NCI-H146 (cell line): ENCODE results near the gene CHRNA7.
"Not testable (repeated sequence)": the region's sequence is repeated elsewhere in the genome, so short reads cannot be mapped to it uniquely, and the experiment has no call there.

Experiments used
- DNase-seq: peaks from one replicate; lab custom pipeline; 2025; lab: John Stamatoyannopoulos, UW

CHRNA7 gene

DNA sequence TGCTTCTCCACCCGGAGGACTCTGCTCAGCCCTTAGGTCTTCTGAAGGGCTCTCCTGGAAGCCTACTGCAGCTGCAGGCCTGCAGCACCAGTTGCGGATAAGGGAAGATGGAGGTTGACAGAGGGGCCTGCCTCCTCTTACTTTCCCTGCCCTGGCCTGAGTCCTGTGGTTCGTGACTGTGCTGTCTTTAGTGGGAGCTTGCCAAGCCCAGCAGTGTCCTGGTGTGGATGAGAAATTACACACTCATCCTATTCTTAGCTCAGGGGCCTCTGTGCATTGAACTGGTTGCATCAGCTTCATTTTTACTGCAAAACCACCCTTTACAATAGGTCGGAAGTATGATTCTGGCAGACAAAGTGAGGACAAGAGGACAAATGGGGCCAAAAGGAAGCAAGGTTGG lies 163.5 kb downstream of the CHRNA7 start:
- not testable (repeated sequence) for DNase-seq

DNA sequence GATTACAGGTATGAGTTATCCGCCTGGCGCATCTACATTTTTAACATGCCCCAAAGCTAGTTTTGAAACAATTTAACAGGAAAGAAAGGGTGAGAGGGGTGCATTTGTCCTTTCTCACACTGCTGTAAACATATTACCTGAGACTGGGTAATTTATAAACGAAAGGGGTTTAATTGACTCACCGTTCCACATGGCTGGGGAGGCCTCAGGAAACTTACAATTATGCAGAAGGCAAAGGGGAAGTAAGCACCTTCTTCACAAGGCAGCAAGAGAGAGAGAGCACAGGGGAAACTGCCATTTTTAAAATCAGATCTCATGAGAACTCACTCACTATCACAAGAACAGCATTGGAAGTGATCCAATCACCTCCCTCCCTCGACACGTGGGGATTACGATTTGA lies 165.9 kb downstream of the CHRNA7 start:
- not testable (repeated sequence) for DNase-seq

DNA sequence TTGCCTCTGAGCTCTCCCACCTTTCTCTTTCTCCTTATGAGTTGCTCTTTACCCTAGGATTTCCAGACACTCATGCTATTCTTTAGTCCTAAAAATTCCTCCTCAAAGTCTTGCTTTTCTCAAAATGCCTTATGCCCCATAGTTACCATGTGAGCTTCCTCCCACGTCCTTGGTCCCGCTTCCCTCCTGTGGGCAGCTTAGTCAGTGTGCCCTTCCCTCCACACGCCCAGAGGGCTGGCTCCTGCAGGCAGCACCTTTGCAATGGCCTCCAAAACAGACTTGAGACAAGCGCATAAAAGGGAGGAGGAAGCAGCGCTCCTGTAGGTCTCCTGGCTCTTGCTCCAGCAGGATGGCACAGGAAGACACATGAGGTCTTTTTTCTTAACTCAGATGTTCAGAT lies 168.6 kb downstream of the CHRNA7 start:
- DNase-seq, result not testable (repeated sequence)

- not testable (repeated sequence) for DNase-seq
Measured at GRCh38 chr15:32209081-32209480, 178.8 kb downstream of the CHRNA7 start.

DNA sequence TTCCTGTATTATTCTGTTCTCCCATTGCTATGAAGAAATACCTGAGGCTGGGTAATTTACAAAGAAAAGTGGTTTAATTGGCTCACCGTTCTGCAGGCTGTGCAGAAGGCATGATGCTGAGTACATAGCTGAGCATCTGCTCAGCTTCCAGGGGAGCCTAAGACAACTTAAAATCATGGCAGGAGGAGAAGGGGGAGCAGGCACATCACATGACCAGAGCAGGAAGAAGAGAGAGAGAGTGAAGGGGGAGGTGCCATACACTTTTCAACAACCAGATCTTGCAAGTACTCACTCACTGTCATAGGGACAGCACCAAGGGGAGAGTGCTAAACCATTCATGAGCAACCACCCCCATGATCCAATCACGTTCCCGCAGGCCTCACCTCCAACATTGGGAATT lies 188.4 kb downstream of the CHRNA7 start:
- DNase-seq, result no peak
